HG02884 (cell line): ENCODE measurements around the gene CILP2.

Experiments
- ATAC-seq: cut with Tn5 transposase; IDR thresholded peaks from one replicate; pipeline ENCODE4 v1.9.1; 2021; ENCODE audit warnings: mild to moderate bottlenecking, moderate library complexity; ENCODE audit not compliant: unreplicated experiment

CILP2 gene

DNA sequence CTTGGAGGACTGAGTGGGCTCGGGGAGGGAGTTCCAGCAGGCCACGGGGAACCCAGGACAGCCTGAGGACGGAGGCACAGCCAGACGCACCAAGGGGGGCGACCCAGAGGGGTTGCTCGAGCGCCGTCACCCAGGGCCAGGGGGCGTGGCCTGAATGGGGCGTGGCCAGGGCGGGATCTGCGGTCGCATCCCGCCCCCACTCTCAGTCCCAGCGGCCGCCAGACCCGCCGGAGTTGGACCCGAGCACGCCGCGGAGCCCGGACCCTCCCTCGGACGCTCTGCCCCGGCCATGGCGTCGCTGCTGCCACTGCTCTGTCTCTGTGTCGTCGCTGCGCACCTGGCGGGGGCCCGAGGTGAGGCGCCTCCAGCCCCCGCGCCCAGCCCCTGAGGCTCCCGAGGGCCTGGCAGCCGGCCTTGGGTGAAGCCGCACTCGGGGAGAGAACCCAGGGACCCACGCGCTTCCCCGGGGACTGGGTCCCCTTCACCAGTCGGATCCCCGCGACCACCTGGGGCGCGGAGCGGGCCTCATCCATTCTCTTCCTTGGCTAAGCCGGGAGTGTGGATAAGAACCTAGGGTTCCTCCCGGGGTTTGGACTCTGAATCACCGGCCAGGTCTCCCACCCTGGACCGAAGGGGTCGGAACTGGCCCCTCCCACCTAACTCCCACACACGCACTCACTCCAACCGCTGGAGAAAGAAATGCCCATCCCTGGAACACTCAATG, at the start of gene CILP2:
Gene CILP2 (plus strand): TSS at position 205 of the 724 bp plus-strand sequence. CDS start 85 bp downstream, at position 290.
- no peak for ATAC-seq

- peak; percentile 56 for ATAC-seq
Observed at GRCh38 chr19:19488875-19489690, 49.0 kb upstream of the CILP2 start.

DNA sequence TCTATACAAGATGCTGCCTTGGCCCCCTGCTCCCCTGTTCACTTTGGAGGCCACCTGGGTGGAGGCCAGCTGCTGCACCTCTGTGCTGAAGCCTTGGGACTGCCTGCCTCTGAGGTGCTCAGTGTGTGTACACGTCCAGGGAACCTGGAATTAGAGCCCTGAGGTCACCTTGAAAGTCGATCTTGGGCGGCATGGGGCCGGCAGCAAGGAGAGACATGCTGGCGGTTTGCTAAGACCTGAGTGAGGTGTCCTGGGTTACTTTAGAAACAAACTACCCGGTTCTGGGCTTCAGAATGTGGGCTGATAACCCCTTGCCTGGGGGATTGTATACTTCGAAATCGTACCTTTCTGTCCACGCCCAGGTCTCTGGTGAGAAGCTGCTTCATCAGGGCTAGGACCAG, 48.3 kb upstream of the CILP2 start:
- no peak for ATAC-seq

- ATAC-seq: no peak
Observed at GRCh38 chr19:19490214-19490968, 47.7 kb upstream of the CILP2 start.

DNA sequence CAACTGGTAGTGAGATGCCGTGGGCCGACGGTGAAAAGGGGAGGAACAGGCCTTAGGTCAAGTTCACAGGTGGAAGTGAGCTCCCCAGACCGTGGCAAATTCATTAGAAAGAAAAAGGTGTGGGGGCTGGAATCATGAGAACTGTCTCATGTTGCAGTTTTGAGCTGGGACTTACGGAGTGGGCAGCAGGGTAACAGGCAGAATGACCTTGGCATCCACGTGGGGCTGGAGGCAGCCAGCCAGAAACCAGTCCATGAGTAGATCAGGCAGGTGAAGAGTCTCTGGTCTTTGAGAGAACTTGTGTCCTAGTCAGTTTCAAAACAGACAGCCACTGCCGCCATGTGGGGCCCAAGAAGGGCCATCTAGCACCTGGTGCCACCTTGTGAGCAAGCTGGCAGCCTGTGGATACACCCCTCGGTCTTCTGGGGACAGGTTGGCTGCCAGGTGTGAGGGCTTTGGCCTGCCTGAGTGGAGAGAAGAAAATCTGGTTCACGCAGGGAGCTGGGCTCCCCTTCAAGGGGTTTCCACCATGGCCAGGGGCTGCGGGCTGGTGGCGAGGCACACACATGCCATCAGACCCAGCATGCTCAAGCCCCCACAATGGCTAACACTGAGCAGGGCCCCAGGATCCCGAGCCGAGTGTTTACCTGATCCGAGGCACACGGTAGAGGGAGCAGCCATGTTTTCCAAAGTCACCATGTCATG, 46.6 kb upstream of the CILP2 start:
- ATAC-seq: no peak

GRCh38 chr19:19492026-19492610, 45.9 kb upstream of the CILP2 start:
- ATAC-seq: no peak

- ATAC-seq: no peak
Observed at GRCh38 chr19:19493841-19494546, 44.1 kb upstream of the CILP2 start.

DNA sequence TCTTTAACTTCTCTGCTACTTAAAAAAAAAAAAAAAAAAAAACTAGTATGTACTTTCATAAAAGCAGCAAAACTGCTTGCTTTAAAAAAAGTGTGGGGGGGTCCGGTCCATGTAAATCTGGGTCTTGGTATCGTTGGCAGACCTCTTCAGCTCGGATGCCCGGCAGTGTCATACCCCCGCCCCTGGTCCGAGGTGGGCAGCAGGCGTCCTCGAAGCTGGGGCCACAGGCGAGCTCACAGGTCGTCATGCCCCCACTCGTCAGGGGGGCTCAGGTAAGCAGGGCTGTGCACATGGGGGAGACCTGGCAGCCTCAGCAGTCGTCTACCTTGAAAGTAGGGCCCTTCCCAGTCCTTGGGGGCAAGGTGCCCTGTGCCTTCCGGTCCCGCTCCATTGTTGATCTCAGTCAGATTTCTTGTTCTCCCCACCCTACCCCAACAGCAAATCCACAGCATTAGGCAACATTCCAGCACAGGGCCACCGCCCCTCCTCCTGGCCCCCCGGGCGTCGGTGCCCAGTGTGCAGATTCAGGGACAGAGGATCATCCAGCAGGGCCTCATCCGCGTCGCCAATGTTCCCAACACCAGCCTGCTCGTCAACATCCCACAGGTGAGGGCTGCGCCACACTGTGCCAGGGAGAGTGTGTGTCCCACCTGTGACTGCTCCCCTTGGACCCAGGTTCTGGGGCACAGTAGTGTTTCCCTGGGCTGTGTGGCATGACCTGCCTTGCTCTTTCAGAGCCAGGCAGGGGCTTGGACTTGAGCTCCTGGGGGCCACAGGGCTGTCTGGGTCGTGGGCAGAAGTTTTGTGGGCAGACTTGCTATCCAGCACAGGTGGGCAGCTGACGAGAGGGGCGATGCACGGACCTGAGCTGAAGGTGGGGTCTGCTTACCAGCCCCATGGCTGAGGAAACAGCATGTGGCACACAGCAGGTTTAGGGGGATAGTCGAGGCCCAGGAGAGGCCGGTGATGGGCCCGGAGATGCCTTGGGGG, 42.2 kb upstream of the CILP2 start:
- ATAC-seq: no peak

GRCh38 chr19:19498255-19498991, 39.6 kb upstream of the CILP2 start:
- ATAC-seq: no peak

DNA sequence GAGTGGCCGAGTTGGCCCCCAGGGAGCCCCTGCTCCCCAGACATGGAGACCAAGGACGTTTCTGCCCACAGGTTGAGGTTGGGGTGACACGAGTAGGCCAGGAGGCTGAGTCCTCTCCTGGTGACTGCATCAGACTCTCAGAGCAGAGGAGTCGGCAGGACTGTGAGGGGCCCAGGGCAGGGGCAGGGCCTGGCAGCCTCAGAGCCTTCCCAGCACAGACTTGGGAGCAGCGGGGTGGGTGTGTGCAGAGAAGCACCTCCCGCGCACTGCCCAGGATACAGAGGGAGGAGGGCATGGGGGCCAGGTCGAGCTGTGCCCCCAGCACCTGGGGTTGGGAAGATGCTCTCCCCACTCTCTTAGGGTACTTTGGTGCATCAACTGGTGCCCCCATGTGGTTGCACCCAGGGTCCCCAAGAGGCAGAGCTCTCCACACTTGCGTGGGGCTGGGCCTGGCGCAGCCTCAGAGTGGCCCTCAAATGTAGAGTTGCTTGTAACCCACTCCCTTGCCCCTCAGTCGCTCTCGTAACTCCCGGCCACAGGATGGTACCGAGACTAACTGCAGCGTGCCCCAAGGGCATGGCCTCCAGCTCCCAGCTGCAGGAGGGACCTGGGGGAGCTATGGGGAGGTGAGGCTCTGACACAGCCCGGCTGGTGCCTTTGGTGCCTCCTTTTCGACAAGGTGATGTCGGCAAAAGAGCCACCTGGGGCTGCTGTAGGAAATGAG, 38.6 kb upstream of the CILP2 start:
- no peak for ATAC-seq

DNA sequence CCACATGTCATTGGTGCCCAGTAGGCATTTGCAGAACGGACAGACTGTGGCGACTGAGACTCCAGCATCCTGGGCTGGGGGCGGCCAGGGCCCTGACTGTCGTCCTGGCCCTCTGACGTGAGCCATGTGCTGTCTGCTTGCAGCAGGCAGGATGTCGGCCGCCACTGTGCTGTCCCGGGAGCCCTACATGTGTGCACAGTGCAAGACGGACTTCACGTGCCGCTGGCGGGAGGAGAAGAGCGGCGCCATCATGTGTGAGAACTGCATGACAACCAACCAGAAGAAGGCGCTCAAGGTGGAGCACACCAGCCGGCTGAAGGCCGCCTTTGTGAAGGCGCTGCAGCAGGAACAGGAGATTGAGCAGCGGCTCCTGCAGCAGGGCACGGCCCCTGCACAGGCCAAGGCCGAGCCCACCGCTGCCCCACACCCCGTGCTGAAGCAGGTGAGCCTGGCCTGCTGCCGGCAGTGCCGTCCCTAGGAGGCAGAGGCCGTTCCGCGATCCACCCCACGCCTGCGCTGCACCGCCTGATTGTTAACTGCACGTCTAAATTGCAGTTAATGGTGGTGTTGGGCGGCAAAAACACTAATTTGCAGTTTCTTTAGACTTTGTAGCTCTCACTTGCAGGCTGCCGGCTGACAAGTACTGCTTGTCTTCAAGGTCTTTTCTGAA, 37.0 kb upstream of the CILP2 start:
- ATAC-seq: no peak

- no peak for ATAC-seq
Observed at GRCh38 chr19:19501798-19502197, 36.3 kb upstream of the CILP2 start.

- no peak for ATAC-seq
Observed at GRCh38 chr19:19502281-19502680, 35.8 kb upstream of the CILP2 start.

DNA sequence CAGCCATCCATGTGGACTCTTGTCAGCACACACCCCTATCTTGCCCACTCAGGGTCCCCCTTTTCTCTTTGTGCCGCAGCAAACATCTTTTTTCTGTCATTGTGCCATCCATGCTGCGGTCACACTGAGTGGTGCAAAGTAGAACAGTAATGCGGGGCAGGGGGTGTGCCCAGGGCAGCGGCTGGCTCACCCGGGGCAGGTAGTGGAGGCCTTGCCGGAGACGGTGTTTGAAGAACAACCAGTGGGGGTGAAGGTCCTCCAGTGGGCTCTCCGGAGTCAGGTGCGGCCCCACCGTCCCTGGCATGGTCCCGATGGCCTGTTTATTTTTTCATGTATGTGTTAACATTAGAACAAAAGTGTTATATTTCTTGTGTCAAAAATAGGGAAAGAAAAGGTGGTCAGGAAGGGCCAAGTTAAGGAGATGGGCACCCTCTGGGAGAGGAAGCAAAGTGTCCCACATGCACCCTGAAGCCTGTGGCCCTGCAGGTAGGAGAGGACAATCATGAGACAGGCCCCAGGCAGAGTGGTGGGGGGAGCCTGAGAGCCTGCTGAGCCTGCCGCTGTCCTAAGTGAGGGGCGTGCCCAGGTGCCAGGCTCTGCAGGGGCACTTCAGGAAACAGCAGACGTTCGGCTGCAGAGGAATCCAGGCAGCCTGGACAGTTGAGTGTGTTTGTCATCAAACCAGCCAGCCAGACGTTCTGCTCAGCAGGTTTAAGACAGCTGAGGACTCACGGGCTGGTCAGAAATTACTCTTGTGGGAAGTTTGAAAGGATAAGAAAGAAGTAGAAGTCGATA, 35.1 kb upstream of the CILP2 start:
- no peak for ATAC-seq

- ATAC-seq: no peak
Observed at GRCh38 chr19:19504754-19505668, 33.1 kb upstream of the CILP2 start.
